ENCODE results near the gene HOXD9.

DNA sequence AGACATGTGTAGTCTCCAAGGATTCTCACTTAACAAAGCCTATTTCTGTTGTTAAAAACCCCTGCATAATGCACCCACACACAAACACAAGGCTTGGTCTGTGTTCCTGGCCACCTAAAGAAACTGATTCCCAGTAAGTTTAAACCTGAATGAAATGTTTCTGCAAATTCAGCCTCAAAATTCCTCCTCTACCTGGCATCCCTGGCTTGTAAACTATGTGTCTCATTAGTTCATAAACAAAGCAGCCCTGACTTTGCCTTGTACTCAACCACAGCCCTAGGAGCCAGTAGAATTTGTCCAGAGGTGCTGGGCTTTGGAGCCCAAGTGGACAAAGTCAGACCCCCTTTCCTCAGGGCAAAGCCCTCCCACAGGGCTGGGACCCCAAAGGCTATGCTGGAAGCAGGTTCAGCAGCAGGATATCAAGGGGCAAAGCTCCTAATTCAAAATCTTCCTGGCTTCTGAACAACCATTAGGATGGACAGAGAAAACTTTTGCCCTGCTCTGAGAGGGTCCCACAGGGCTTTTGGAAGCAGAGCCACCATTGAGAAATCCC lies 32.6 kb upstream of the HOXD9 start:
- TF ChIP-seq POLR2A (IDR thresholded peaks at IDR 0.05; ENCODE audit: low read depth, low read length) (no peak), POLR2AphosphoS5 (IDR thresholded peaks at IDR 0.05; ENCODE audit: low read depth, low read length) (no peak), POU2F2 (IDR thresholded peaks at IDR 0.05; ENCODE audit: low read depth, low read length) (no peak)
